ENCODE data around the gene TP53BP2. TPM values are rescaled to one million over a fixed set of nuclear protein-coding genes. Genes with fewer than 3 reads are reported as not detected.
"Not testable (repeated sequence)": the region's sequence is repeated elsewhere in the genome, so short reads cannot be mapped to it uniquely, and the experiment has no call there.

The TP53BP2 gene
- total RNA-seq, 1 donor from 2014 or later: 35.5 TPM

GRCh38 chr1:223828162-223828848 is 17.4 kb downstream of the TP53BP2 start:
- no peak for DNase-seq

GRCh38 chr1:223827193-223827663 is 18.5 kb downstream of the TP53BP2 start:
- DNase-seq: no peak

- no peak for DNase-seq
Measured at GRCh38 chr1:223825767-223826748, 19.7 kb downstream of the TP53BP2 start.

GRCh38 chr1:223824712-223825111 is 21.0 kb downstream of the TP53BP2 start:
- DNase-seq: no peak

- DNase-seq: no peak
Measured at GRCh38 chr1:223824287-223824686, 21.5 kb downstream of the TP53BP2 start.

- no peak for DNase-seq
Measured at GRCh38 chr1:223820971-223821370, 24.8 kb downstream of the TP53BP2 start.

- DNase-seq: no peak
Measured at GRCh38 chr1:223820515-223820858, 25.3 kb downstream of the TP53BP2 start.

GRCh38 chr1:223819730-223820514 is 25.8 kb downstream of the TP53BP2 start:
- DNase-seq: no peak

GRCh38 chr1:223817265-223817664 is 28.5 kb downstream of the TP53BP2 start:
- not testable (repeated sequence) for DNase-seq

- no peak for DNase-seq
Measured at GRCh38 chr1:223815865-223816264, 29.9 kb downstream of the TP53BP2 start.

GRCh38 chr1:223815020-223815853 is 30.5 kb downstream of the TP53BP2 start:
- no peak for DNase-seq

- no peak for DNase-seq
Measured at GRCh38 chr1:223813645-223814044, 32.1 kb downstream of the TP53BP2 start.

- peak; percentile 19 for DNase-seq
Measured at GRCh38 chr1:223811634-223812101, 34.1 kb downstream of the TP53BP2 start.

GRCh38 chr1:223810586-223810985 is 35.2 kb downstream of the TP53BP2 start:
- no peak for DNase-seq

- DNase-seq: not testable (repeated sequence)
Measured at GRCh38 chr1:223809905-223810304, 35.8 kb downstream of the TP53BP2 start.

- no peak for DNase-seq
Measured at GRCh38 chr1:223803211-223803610, 42.5 kb downstream of the TP53BP2 start.

- DNase-seq: no peak
Measured at GRCh38 chr1:223802602-223803001, 43.1 kb downstream of the TP53BP2 start.

- no peak for DNase-seq
Measured at GRCh38 chr1:223802032-223802431, 43.7 kb downstream of the TP53BP2 start.

GRCh38 chr1:223796210-223796609 is 49.5 kb downstream of the TP53BP2 start:
- no peak for DNase-seq

- no peak for DNase-seq
Measured at GRCh38 chr1:223794136-223794880, 51.4 kb downstream of the TP53BP2 start.

GRCh38 chr1:223793716-223794115 is 52.0 kb downstream of the TP53BP2 start:
- DNase-seq: no peak

Data from skin of body (tissue), 2 donors.